Right lobe of liver (tissue), 4 donors: Measurements from ENCODE around the gene ABHD12B.

Source experiments
- CTCF ChIP-seq, 4 donors: fragments of 200-600 bp in 3 of 4; fragments of 450-650 bp in 1 of 4; IDR thresholded peaks; one replicate each; pipeline versions ENCODE4 v1.5.1 to v1.8.0; 2016 to 2022; ENCODE audit warnings: antibody characterized with exemption in 4 of 4, mild to moderate bottlenecking in 2 of 4
- POLR2A ChIP-seq: fragments of 450-650 bp; IDR thresholded peaks from one replicate; pipeline ENCODE4 v1.6.1; 2017; ENCODE audit warnings: antibody characterized with exemption, mild to moderate bottlenecking
- donor health status: DM: no; HTN: no; CAD: no.
- donor health status: DM: no; HTN: no; CAD: no.
- donor health status: DM: no; HTN: yes; CAD: no.

DNA sequence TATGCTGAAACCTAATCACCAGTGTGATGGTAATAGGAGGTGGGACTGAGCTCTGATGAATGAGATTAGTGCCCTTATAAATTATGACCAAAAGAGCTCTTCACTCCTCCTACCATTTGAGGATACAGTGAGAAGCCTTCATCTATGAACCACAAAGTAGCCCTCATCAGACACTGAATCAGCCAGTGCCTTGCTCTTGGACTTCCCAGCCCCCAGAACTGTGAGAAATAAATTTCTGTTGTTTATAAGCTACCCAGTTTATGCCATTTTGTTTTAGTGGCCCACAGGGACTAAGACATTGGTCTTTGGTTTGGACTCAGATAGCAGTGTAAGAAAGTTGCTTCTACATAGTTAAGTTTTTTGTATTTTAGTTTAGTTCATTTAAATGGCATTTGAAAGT, 32.9 kb downstream of the ABHD12B start:
- TF ChIP-seq CTCF (IDR thresholded peaks at IDR 0.05) (no peak), POLR2A (no peak)
